Measurements from ENCODE around the gene DYSF. TPM values are rescaled to one million over a fixed set of nuclear protein-coding genes. Genes with fewer than 3 reads are reported as not detected.

Gene DYSF
- total RNA-seq, 1 experiment from 2014 or later, result 0.89 TPM

GRCh38 chr2:71713581-71714580 lies 260.5 kb downstream of the DYSF start:
- intact Hi-C loops (cut with micrococcal nuclease), result no loop called here
- CTCF ChIA-PET, result no interaction called here
- BruUV-seq (replicated peaks), result no TSS peak

More at GRCh38 chr2:71713581-71714580, 260.5 kb downstream of the DYSF start:
- Histone ChIP-seq H3K79me2 (ENCODE audit: insufficient read depth, low read length) (no peaks in the 10 kb centered on the region), H3K4me3 (replicated peaks in 1 of 2; ENCODE audit: low read depth in 1 of 2, low read length in 2 of 2) (no peak overlapping the region), H3K4me2 (ENCODE audit: low read length) (no peak overlapping the region), H3K4me1 (ENCODE audit: control insufficient read depth in 1 of 2, insufficient read depth in 2 of 2, low read length in 2 of 2) (peaks cover 17 to 25% of the 10 kb centered on the region in 2 experiments), H3K27ac (ENCODE audit: low read depth, low read length) (no peak overlapping the region), H3K9ac (ENCODE audit: low read length) (no peak overlapping the region), H3K9me2 (ENCODE audit: insufficient read depth) (no peaks in the 10 kb centered on the region), H3K36me3 (ENCODE audit: control insufficient read depth in 1 of 2, insufficient read depth in 2 of 2, low read length in 2 of 2) (no peaks in the 10 kb centered on the region), H3K27me3 (ENCODE audit: insufficient read depth, low read length) (no peaks in the 10 kb centered on the region), H4K20me1 (ENCODE audit: insufficient read depth) (no peaks in the 10 kb centered on the region), H3K9me3 (ENCODE audit: control insufficient read depth in 1 of 2, insufficient read depth in 1 of 2, low read depth in 1 of 2, low read length in 2 of 2) (no peaks in the 10 kb centered on the region), H2AFZ (ENCODE audit: low read depth, low read length, poor library complexity, severe bottlenecking) (no peak overlapping the region)
- no peak for ATAC-seq
- ChIA-PET RAD21 (ENCODE audit: low non-redundant PET in 1 of 2, low total read pairs in 2 of 2, uncharacterized antibody in 2 of 2, unreplicated experiment in 2 of 2) (no interaction called here), POLR2A (no interaction called here)
- no peak for TF ChIP-seq CTCF (IDR thresholded peaks at IDR 0.05 in 2 of 3, conservative IDR thresholded peaks at IDR 0.05 in 1 of 3; ENCODE audit: borderline replicate concordance in 1 of 3, insufficient read depth in 1 of 3, low read depth in 2 of 3, low read length in 2 of 3)
- TF ChIP-seq TCF7L2 (IDR thresholded peaks at IDR 0.05; ENCODE audit: borderline replicate concordance, extremely low read depth, insufficient read depth, insufficient read length), result no peak
- TF ChIP-seq, protein P1, sequence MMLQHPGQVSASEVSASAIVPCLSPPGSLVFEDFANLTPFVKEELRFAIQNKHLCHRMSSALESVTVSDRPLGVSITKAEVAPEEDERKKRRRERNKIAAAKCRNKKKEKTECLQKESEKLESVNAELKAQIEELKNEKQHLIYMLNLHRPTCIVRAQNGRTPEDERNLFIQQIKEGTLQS (IDR thresholded peaks at IDR 0.05), result no peak
- DNase-seq (ENCODE audit: low read depth, low spot score), result no peak
